Measurements from ENCODE around the gene SLC37A3.
"Not testable (repeated sequence)": the region's sequence is repeated elsewhere in the genome, so short reads cannot be mapped to it uniquely, and the experiment has no call there.

Gene SLC37A3

DNA sequence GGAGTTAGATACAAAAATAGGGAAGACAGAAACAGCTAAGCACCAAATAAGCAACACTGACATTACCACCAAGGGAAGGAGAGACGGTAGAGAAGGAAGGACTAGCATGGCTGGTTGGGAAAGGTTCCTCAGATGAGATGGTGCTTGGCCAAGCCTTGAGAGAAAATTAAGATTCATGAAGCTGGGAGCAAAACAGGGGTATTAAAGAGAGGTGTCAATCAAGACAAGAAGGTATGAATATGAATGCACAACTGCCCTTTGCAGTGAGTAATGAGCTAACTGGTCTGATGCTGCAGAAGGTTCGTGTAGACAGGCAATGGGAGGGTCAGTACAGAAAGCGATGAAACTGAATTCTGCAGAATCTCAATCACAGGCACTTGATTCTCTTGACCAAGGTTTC is 67.7 kb downstream of the SLC37A3 start:
- H3K27ac ChIP-seq = no peak overlapping the region
- TF ChIP-seq ZFX (IDR thresholded peaks at IDR 0.05; ENCODE audit: borderline replicate concordance) = no peak
- TF ChIP-seq, protein P1, sequence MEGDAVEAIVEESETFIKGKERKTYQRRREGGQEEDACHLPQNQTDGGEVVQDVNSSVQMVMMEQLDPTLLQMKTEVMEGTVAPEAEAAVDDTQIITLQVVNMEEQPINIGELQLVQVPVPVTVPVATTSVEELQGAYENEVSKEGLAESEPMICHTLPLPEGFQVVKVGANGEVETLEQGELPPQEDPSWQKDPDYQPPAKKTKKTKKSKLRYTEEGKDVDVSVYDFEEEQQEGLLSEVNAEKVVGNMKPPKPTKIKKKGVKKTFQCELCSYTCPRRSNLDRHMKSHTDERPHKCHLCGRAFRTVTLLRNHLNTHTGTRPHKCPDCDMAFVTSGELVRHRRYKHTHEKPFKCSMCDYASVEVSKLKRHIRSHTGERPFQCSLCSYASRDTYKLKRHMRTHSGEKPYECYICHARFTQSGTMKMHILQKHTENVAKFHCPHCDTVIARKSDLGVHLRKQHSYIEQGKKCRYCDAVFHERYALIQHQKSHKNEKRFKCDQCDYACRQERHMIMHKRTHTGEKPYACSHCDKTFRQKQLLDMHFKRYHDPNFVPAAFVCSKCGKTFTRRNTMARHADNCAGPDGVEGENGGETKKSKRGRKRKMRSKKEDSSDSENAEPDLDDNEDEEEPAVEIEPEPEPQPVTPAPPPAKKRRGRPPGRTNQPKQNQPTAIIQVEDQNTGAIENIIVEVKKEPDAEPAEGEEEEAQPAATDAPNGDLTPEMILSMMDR (IDR thresholded peaks at IDR 0.05) = no peak

- H3K27ac ChIP-seq = no peak overlapping the region
- no peak for TF ChIP-seq ZFX (IDR thresholded peaks at IDR 0.05; ENCODE audit: borderline replicate concordance)
- TF ChIP-seq, protein P1 (IDR thresholded peaks at IDR 0.05) = no peak
Observed at GRCh38 chr7:140330128-140330527, 68.2 kb downstream of the SLC37A3 start.

GRCh38 chr7:140327261-140327661 is 71.1 kb downstream of the SLC37A3 start:
- TF ChIP-seq ZFX (IDR thresholded peaks at IDR 0.05; ENCODE audit: borderline replicate concordance) = no peak
- TF ChIP-seq, protein P1 (IDR thresholded peaks at IDR 0.05) = no peak
- H3K27ac ChIP-seq = no peak overlapping the region

GRCh38 chr7:140326116-140326928 is 72.0 kb downstream of the SLC37A3 start:
- TF ChIP-seq ZFX (IDR thresholded peaks at IDR 0.05; ENCODE audit: borderline replicate concordance) = no peak
- TF ChIP-seq, protein P1 (IDR thresholded peaks at IDR 0.05) = peak; percentile 91
- no peak overlapping the region for H3K27ac ChIP-seq

GRCh38 chr7:140325600-140325999 is 72.7 kb downstream of the SLC37A3 start:
- H3K27ac ChIP-seq = no peak overlapping the region
- TF ChIP-seq ZFX (IDR thresholded peaks at IDR 0.05; ENCODE audit: borderline replicate concordance) = no peak
- TF ChIP-seq, protein P1 (IDR thresholded peaks at IDR 0.05) = no peak

- no peak for TF ChIP-seq ZFX (IDR thresholded peaks at IDR 0.05; ENCODE audit: borderline replicate concordance)
- TF ChIP-seq, protein P1 (IDR thresholded peaks at IDR 0.05) = no peak
- H3K27ac ChIP-seq = no peak overlapping the region
Observed at GRCh38 chr7:140324714-140325113, 73.6 kb downstream of the SLC37A3 start.

DNA sequence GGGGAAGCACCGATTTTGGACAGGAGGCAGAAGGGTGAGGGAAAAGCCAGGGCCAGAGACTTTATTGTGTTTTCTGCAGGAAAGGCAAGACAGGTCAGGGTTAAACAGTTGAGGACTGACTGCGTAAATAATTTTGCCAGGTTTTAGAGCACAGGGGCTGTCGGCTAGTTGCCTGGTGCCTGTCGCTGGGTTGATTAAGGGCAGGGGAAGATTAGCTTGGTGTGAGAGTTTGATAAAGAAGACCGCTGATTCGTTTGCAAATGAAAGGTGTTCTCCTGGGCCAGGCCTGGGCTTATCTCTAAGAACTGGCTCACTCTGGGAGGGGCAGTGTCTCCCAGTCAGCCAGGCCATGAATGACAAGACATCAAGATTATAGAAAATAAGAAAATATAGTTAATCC is 75.6 kb downstream of the SLC37A3 start:
- no peak overlapping the region for H3K27ac ChIP-seq
- TF ChIP-seq, protein P1 (IDR thresholded peaks at IDR 0.05) = no peak
- no peak for TF ChIP-seq ZFX (IDR thresholded peaks at IDR 0.05; ENCODE audit: borderline replicate concordance)

GRCh38 chr7:140320078-140320477 is 78.3 kb downstream of the SLC37A3 start:
- not testable (repeated sequence) for H3K27ac ChIP-seq

All from 22Rv1 (cell line).